Measurements from ENCODE around the gene AHCTF1.
"Not testable (repeated sequence)": the region's sequence is repeated elsewhere in the genome, so short reads cannot be mapped to it uniquely, and the experiment has no call there.

Gene AHCTF1

GRCh38 chr1:246916026-246916923 is 15.5 kb downstream of the AHCTF1 start:
- not testable (repeated sequence) for DNase-seq (ENCODE audit: low read depth)

- no peak for DNase-seq (ENCODE audit: low read depth)
These were observed 24.3 kb downstream of the AHCTF1 start for GRCh38 chr1:246907472-246907871.

GRCh38 chr1:246906833-246907232 is 24.9 kb downstream of the AHCTF1 start:
- DNase-seq (ENCODE audit: low read depth) = no peak

DNA sequence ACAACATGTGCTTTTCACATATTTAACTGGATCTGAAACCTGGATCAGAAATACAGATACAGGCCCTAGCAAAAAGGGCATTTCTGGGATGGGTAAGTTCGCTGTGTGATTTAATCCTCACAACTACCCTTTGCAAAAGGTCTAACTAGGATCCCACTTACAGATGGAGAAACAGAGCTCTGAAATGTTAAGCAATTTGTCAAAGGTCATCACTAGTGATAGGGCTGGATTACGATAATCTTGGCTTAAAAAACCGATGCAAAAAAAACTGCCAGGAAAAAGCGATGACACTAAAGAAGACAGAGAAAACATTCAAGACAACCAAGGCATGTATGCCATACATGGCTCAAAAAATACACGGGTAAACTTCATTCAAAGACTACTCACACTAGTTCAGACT is 29.9 kb downstream of the AHCTF1 start:
- DNase-seq (ENCODE audit: low read depth) = no peak

GRCh38 chr1:246897302-246897701 is 34.4 kb downstream of the AHCTF1 start:
- no peak for DNase-seq (ENCODE audit: low read depth)

- no peak for DNase-seq (ENCODE audit: low read depth)
These were observed 38.4 kb downstream of the AHCTF1 start for GRCh38 chr1:246893191-246893939.

DNA sequence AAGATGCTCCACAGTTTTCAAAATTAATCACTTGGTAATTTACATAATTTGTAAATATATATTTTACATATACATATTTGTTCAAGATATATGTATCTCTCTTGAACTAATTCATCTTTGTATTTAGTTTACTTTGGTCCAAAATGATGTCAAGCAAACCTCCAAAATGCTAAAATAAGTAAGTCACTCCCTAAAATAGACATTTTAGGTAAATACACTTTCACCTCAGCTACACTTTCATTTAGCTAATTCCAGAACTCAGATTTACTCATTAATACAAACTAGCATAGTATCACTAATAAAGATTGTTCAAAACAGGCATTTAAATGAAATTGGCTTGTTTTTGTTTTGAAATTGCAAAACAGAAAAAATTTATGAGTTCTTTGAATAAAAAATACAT is 40.6 kb downstream of the AHCTF1 start:
- DNase-seq (ENCODE audit: low read depth) = no peak

DNA sequence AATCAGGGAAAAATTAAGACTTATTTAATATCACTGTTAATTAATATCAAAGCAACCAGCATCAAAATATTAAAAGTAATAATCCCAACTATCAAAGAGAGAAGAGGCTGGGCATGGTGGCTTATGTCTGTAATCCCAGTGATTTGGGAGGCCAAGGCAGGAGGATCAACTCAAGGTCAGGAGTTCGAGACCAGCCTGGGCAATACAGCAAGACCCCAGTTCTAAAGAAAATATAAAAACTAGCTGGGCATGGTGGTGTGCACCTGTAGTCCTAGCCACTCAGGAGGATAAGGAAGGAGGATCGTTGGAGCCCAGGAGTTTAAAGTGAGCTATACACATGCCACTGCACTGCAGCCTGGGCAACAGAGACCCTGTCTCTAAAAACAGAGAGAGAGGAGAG is 43.2 kb downstream of the AHCTF1 start:
- DNase-seq (ENCODE audit: low read depth) = no peak

DNA sequence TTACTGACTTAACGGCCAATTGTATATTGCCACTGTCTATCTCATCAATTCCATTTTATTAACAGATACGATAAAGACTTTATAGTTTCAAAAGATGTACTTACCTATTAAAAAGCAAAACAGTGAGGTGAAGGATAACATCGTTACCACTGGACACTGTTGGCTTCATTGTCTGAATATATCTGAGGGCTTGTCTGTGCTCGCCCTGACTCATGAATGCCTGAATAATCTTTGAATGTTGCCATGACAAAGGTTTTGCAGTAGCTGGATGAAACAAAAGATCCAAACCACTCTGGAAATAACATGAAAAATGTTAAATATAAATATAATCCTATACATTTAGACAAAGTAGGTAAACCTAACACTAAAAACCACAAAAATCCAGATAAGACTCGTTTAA is 46.4 kb downstream of the AHCTF1 start:
- DNase-seq (ENCODE audit: low read depth) = not testable (repeated sequence)

- DNase-seq (ENCODE audit: low read depth) = no peak
These were observed 53.2 kb downstream of the AHCTF1 start for GRCh38 chr1:246878551-246878950.

DNA sequence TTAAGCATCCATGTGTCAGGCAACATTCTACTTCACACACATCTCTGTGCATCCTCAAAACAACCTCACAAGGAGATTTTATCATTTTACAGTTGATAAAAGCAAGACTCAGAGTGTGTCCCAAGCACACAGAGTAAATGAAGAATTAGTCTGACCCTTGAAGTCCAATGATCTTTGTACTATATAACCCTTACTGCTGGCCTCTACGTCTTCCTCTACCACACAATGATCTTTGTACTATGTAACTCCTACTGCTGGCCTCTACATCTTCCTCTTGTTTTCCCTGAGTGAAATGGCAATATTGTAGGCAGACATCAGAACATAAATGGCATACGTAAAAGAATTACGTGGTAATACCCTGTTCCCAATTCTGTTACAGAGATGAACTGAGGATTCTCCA is 55.3 kb downstream of the AHCTF1 start:
- DNase-seq (ENCODE audit: low read depth) = no peak

DNA sequence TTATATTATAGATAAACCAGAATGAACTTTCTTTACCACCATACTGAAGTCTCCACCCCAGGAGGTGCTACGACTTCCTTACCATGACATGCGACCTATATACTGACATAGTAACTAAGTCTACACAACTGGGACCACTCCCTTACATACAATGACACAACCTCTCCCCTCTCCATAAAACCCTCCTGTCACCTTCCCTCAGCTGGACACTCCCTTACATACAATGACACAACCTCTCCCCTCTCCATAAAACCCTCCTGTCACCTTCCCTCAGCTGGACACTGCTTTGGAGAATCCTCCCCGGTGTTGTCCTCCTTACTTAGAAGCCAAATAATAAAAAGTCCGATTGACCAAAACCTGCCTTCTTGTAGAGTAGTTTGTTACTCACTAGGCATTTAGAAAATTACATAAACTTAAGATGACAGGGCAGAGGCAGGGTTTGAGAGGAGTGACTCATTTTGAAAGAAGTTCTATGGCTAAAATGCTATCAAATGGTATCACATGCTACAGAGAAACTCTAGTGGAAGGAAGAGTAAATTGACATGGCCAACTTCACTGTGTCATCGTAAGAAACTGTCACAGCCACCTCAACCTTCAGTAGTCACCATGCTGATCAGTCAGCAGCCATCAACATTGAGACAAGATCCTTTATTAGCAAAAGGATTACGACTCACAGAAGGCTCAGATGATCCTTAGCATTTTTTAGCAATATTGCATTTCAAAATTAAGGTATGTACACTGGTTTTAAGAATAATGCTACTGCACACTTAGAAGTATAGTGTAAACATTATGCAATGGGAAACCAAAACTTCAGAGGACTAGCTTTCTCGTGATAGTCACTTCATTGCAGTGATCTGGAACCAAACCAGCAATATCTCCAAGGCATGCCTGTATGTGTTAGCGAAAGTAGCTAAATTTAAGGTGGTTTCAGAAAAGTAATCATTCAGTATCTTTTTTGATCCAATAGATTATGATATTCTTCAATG is 56.4 kb downstream of the AHCTF1 start:
- DNase-seq (ENCODE audit: low read depth) = no peak

DNA sequence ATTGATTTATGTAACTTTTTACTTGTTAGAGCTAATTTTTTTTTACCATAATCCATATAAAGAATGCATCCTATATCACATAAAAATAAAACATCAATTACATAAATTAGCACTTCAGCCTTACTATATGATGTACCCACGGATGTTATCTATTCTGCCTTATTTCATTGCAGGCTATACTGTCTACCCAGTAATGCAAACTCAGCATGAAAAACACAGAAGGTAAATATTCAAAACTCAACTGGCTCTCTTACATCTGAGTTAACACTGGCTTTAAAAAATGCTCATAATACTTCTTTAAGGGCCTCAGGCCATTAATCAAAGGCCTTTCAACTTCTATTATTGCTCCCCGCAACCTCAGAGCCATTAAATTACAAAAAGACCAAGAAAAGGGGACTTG is 65.8 kb downstream of the AHCTF1 start:
- no peak for DNase-seq (ENCODE audit: low read depth)

GRCh38 chr1:246863791-246864190 is 68.0 kb downstream of the AHCTF1 start:
- not testable (repeated sequence) for DNase-seq (ENCODE audit: low read depth)

DNA sequence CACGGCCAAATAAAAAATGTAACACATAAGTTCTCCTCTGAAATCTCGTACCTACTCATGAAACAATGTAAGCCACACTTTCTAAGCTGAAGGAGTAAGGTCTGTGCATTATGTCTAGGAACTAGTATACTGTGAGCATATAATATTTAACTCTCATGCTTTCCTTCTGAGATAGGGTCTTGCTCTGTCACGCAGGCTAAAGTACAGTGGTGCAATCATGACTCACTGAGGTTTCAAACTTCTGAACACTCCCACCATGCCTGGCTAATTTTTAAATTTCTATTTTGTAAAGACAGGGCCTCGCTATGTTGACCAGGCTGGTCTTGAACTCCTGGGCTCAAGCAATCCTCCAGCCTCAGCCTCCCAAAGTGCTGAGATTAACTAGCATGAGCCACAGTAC is 71.3 kb downstream of the AHCTF1 start:
- no peak for DNase-seq (ENCODE audit: low read depth)

GRCh38 chr1:246856371-246856770 is 75.4 kb downstream of the AHCTF1 start:
- no peak for DNase-seq (ENCODE audit: low read depth)

DNA sequence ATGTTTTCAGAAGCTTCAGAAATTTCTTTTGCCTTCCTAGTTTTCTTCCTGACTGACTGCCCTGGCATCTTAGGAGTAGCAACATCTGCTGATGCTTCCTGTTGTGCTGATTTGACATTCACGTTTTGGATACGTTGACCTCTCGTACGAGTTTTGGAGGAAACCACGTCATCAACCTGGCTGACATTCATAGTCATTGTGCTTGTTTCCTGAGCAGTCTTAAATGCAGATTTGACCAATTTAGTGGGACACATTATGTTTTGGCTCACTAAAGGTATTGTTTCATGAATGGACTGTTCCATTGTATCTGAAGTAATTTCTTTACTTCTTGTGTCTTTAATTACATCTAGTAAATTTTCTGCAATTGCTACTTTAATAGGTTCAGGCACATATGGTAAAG is 81.1 kb downstream of the AHCTF1 start:
- DNase-seq (ENCODE audit: low read depth) = not testable (repeated sequence)

DNA sequence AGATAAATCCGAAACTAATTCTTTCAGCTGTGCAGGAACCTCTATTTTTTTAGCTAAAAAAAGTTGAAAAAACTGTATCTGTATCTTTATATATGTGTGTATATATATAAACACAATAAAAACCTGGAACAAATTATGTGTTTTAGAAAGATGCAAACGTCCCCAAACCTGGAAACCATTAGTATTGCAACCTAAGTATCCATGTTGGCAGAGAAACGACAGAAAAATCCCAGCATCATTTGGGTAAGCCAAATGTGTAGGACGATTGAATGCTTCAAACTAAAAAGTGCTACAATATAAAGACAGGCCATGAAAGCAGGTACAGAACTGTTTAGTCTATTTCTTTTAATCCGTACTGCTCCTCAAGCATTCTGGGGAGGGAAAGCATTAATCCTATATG is 87.9 kb downstream of the AHCTF1 start:
- no peak for DNase-seq (ENCODE audit: low read depth)

DNA sequence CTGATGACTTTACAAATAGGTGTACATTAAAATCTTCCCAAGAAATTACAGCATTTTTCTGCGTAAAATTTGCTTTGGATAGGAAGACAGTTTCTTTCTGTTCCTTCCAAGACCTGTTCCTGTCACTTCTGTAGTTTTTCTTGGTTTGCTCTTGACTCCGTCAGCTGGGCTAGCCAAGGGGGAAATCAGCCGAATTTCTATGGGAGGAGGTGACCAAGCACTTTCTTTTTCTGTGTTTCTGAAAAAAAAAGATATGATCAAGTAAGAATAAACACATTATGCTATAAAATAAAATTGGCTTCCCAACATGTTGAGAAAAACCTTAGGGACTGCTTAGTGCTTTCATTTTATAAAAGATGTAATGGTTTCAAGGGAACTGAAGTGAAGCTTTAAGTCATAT is 91.0 kb downstream of the AHCTF1 start:
- DNase-seq (ENCODE audit: low read depth) = not testable (repeated sequence)

DNA sequence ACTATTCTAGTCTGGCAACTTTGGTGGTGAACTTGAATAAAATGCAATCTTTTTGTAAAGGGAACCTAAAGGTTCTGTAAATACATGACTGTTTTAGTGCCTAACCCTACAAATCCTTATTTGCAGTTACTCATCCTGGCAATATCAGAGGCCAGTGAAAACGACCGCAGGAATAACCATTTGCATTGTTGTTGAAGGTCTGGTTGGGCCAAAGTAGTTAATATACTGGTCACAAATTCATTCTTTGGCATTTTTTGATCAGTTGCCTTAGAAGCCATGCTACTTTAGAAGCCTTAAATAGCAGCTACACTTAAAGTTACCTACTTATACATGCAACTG is 93.7 kb downstream of the AHCTF1 start:
- DNase-seq (ENCODE audit: low read depth) = no peak

GRCh38 chr1:246837418-246838117 is 94.2 kb downstream of the AHCTF1 start:
- no peak for DNase-seq (ENCODE audit: low read depth)
